GM10266 (cell line): ENCODE results near the gene PPP3CB.

Experiments
- DNase-seq: peaks from one replicate; pipeline ENCODE4 v3.0.0; 2012; ENCODE audit errors: extremely low spot score
- CTCF ChIP-seq: IDR thresholded peaks from 2 replicates; pipeline ENCODE4 v1.5.1; 2012; ENCODE audit warnings: mild to moderate bottlenecking, low read depth; ENCODE audit not compliant: control insufficient read depth, insufficient read depth; ENCODE audit errors: missing control alignments

Gene PPP3CB

GRCh38 chr10:73495884-73496674 lies at the start of gene PPP3CB:
Gene PPP3CB (minus strand): TSS chr10:73496024. CDS start chr10:73495889, 135 bp downstream.
- peak; percentile 92 for DNase-seq
- no peak for TF ChIP-seq CTCF

GRCh38 chr10:73545357-73545756 lies 49.5 kb upstream of the PPP3CB start:
- TF ChIP-seq CTCF: no peak
- DNase-seq: no peak

- TF ChIP-seq CTCF: no peak
- DNase-seq: no peak
These were observed 41.9 kb upstream of the PPP3CB start for GRCh38 chr10:73537709-73538108.

GRCh38 chr10:73537288-73537687 lies 41.5 kb upstream of the PPP3CB start:
- DNase-seq: no peak
- TF ChIP-seq CTCF: no peak

GRCh38 chr10:73534857-73535256 lies 39.0 kb upstream of the PPP3CB start:
- no peak for DNase-seq
- TF ChIP-seq CTCF: no peak

GRCh38 chr10:73529089-73529832 lies 33.4 kb upstream of the PPP3CB start:
- peak; percentile 74 for TF ChIP-seq CTCF
- DNase-seq: peak; percentile 74

- DNase-seq: no peak
These were observed 26.4 kb upstream of the PPP3CB start for GRCh38 chr10:73522263-73522662.

More at GRCh38 chr10:73522263-73522662, 26.4 kb upstream of the PPP3CB start:
- no peak for TF ChIP-seq CTCF
